Fibroblast of villous mesenchyme (primary cell): ENCODE results near the gene USP7. TPM values are rescaled to one million over a fixed set of nuclear protein-coding genes. Genes with fewer than 3 reads are reported as not detected.

Experiments
- DNase-seq: peaks from one replicate; pipeline ENCODE4 v3.0.0-alpha.2; 2010; ENCODE audit warnings: low read depth
- H3K4me3 ChIP-seq: 2 replicates; pipeline ENCODE4 v1.5.1; 2011; ENCODE audit warnings: low read depth, mild to moderate bottlenecking, low read length
- total RNA-seq: library from RNA; depleted of rRNA; stranded (reverse); fragments of >200 nt; gene quantifications from 2 replicates; pipeline ENCODE4 v1.2.3, GENCODE V29; 2012
- TF ChIP-seq, protein P1 (sequence below): IDR thresholded peaks from 2 replicates; pipeline ENCODE4 v1.5.1; 2012; ENCODE audit warnings: low read depth, mild to moderate bottlenecking, low read length; ENCODE audit not compliant: insufficient read depth

The USP7 gene
- total RNA-seq, 1 donor: 54.4 TPM

DNA sequence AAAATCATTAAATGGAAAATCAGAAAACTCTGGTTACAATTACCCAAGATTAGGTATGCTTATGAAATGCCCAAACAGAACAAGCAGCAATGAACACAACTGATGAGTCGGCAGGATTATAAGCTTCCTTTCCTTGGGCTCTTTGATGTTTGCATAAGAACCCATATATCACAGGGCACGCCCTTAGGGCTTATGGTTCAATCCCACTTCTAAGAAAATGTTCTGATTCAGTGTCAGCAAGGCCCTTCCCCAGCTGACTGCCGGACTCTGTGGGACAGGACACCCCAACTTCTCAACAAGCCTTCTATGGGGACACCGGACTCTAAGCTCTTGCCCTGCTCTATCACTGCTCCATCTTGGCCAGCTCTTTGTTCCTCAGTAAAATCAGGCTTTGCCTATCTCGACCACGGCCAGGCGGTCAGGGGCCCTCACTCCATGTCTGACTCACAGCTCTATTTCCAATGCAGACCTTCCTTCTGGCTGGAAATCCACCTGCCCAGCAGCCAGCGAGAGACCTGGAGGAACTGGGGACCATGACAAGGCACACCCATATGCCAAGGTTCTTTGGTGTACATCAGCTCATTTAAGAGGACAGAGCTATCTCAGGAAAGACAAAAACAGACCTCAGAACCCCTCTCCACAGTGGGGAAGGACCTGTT is 54.8 kb downstream of the USP7 start:
- TF ChIP-seq, protein P1, sequence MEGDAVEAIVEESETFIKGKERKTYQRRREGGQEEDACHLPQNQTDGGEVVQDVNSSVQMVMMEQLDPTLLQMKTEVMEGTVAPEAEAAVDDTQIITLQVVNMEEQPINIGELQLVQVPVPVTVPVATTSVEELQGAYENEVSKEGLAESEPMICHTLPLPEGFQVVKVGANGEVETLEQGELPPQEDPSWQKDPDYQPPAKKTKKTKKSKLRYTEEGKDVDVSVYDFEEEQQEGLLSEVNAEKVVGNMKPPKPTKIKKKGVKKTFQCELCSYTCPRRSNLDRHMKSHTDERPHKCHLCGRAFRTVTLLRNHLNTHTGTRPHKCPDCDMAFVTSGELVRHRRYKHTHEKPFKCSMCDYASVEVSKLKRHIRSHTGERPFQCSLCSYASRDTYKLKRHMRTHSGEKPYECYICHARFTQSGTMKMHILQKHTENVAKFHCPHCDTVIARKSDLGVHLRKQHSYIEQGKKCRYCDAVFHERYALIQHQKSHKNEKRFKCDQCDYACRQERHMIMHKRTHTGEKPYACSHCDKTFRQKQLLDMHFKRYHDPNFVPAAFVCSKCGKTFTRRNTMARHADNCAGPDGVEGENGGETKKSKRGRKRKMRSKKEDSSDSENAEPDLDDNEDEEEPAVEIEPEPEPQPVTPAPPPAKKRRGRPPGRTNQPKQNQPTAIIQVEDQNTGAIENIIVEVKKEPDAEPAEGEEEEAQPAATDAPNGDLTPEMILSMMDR: no peak
- DNase-seq: peak; percentile 78
- H3K4me3 ChIP-seq: no peak overlapping the region

DNA sequence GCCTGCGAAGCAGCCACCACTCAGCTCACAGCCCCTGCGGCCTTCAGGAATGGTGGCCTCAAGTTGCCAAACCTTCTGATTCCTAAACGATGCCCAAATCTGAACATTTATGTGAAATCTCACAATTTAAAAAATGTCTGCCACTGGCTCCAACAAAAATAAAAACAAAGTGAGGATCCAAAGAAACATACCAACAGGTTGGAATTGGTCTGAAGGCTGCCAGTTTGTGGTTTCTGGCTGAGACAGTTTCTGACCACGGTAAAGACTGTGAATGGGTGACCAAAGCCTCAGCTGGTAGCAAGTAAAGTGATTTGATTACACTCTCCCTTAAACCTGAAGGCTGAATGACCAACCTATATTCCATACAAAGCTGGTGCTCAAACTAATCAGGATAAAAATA is 56.6 kb downstream of the USP7 start:
- no peak for DNase-seq
- TF ChIP-seq, protein P1: no peak
- H3K4me3 ChIP-seq: no peak overlapping the region

DNA sequence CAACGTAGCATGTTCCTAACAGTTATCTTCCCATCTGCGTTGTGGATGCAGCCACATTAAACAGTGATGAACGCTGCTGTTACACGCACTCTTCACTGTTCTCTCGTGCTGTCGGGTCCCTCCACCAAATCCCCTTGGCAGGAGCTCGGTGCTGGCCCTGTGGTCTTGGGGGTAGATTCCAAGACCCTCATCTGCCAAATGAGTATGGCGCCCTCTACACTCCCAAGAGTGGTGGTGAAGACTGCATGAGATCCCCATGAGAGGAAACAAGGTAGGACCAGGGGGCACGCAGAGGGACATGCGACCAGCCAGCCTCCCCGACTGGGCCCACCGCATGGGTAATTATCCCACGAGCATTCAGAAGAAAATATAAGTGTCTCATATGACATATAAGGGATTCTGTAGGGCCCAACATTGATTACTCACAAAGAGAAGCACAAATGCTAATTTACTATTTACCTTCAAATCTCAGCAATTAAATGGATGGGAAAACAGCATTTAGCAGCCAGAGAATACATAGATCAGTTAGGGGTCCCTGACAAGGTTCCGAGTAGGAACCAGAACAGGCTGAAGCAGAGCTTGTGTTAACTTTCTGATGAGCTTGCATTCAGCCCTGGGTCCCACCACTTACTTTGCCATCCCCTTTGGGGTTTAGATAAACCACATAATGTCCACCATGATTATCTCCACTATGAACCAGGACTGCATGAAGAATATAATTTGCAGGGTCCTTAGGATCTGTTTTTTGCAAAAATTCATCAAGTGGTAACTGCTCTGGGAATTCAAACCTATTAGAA is 57.7 kb downstream of the USP7 start:
- no peak for DNase-seq
- H3K4me3 ChIP-seq: no peak overlapping the region
- TF ChIP-seq, protein P1: peak; percentile 40

DNA sequence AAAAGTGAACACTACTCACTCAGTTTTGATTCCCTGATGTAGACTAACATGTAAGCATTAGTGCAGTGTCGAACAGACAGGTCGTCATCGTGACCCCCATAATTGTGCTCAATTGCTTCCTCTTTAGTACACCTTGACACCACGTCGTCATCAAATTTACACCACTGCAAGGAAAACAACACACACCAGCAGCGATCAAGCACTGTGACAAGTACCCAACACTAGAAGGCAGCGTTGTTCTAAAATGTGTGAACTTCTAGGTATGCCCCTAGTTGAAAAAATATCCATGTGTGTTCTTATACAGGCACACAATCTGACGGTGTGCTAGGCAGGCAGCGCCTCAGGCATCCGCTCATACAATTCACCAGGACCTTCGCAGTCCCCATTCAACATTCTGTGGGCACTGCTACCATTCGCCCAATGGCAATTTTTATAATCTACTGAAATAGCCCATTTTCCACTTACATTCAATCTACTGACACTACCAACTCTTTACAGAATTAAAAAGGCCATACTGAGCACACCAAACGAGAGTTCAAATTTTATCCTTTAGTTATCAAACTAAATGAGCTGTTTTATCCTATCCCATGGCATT is 58.4 kb downstream of the USP7 start:
- H3K4me3 ChIP-seq: no peak overlapping the region
- TF ChIP-seq, protein P1: peak; percentile 57
- DNase-seq: peak; percentile 46

DNA sequence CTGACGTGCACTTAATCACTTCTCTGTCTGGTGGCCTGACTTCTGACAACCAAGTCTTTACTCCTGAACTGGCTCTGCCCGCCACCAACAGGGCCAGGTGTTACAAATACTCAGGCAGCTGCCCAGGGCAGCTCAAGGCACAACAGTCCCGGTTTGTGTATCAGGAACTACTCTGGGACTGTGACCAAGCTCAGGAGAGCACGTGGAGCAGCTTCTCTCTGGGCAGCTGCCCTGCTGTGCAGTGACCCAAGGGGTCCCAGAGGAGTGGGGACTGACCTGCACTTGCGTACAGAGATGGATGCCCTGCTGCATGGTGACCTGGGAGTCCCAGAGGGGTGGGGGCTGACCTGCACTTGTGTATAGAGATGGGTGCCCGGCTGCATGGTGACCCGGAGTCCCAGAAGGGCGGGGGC is 59.7 kb downstream of the USP7 start:
- no peak for DNase-seq
- TF ChIP-seq, protein P1: no peak
- no peak overlapping the region for H3K4me3 ChIP-seq

DNA sequence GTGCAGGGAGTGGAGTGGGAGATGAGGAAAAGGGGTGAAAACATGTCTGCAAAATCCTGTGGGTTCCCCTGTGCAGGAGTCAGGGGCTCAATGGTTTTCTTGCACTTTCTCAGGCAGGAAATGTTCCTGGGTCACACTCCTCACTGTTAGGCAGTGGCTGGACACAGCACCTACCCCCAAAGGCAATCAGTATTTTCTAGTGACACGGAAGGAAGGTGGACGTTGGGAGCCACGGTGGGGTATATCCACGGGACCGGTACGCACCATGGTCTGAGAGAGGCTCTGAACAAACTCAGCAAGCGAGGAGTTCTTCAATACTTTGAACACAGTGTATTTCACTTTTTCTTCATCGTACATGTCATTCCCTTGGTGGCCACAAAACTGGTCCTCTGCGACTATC is 60.7 kb downstream of the USP7 start:
- TF ChIP-seq, protein P1: no peak
- no peak for DNase-seq

More for the DNA sequence above, 60.7 kb downstream of the USP7 start:
- no peak overlapping the region for H3K4me3 ChIP-seq
